ENCODE results near the gene PRKAG2.
A peak's percentile ranks its signal among the peaks of the same experiment; 100 is the strongest.

Gene PRKAG2

DNA sequence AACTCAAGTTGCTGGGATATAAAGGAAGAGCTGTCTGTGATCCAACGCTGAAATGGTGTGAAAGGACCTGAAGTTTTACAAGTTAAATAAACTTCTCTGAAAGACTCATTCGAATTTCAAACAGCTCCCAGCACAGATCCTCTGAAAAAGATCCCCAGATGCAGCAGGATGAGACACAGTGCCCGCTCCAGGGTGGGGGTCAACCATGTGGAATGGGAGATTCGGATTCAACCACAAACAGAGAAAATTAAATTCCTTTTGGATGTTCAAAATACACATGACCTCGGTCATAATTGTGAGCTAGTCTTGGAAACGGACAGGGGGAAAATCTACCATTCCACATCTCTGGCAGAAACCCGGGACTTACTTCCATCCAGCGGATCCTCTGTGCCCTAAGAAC lies 119.6 kb downstream of the PRKAG2 start:
- TF ChIP-seq TCF12 (IDR thresholded peaks at IDR 0.05; ENCODE audit: low read depth) (no peak), NFIC (IDR thresholded peaks at IDR 0.05) (no peak), TAF1 (IDR thresholded peaks at IDR 0.05; ENCODE audit: low read depth) (no peak), EGR1 (IDR thresholded peaks at IDR 0.05) (no peak), YY1 (IDR thresholded peaks at IDR 0.05; ENCODE audit: low read depth) (no peak)
- TF ChIP-seq, protein P1, sequence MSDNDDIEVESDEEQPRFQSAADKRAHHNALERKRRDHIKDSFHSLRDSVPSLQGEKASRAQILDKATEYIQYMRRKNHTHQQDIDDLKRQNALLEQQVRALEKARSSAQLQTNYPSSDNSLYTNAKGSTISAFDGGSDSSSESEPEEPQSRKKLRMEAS (IDR thresholded peaks at IDR 0.05) = no peak
- TF ChIP-seq, protein P2, sequence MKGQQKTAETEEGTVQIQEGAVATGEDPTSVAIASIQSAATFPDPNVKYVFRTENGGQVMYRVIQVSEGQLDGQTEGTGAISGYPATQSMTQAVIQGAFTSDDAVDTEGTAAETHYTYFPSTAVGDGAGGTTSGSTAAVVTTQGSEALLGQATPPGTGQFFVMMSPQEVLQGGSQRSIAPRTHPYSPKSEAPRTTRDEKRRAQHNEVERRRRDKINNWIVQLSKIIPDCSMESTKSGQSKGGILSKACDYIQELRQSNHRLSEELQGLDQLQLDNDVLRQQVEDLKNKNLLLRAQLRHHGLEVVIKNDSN (IDR thresholded peaks at IDR 0.05) = no peak
- TF ChIP-seq, protein P3, sequence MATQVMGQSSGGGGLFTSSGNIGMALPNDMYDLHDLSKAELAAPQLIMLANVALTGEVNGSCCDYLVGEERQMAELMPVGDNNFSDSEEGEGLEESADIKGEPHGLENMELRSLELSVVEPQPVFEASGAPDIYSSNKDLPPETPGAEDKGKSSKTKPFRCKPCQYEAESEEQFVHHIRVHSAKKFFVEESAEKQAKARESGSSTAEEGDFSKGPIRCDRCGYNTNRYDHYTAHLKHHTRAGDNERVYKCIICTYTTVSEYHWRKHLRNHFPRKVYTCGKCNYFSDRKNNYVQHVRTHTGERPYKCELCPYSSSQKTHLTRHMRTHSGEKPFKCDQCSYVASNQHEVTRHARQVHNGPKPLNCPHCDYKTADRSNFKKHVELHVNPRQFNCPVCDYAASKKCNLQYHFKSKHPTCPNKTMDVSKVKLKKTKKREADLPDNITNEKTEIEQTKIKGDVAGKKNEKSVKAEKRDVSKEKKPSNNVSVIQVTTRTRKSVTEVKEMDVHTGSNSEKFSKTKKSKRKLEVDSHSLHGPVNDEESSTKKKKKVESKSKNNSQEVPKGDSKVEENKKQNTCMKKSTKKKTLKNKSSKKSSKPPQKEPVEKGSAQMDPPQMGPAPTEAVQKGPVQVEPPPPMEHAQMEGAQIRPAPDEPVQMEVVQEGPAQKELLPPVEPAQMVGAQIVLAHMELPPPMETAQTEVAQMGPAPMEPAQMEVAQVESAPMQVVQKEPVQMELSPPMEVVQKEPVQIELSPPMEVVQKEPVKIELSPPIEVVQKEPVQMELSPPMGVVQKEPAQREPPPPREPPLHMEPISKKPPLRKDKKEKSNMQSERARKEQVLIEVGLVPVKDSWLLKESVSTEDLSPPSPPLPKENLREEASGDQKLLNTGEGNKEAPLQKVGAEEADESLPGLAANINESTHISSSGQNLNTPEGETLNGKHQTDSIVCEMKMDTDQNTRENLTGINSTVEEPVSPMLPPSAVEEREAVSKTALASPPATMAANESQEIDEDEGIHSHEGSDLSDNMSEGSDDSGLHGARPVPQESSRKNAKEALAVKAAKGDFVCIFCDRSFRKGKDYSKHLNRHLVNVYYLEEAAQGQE (IDR thresholded peaks at IDR 0.05; ENCODE audit: low read depth) = no peak

DNA sequence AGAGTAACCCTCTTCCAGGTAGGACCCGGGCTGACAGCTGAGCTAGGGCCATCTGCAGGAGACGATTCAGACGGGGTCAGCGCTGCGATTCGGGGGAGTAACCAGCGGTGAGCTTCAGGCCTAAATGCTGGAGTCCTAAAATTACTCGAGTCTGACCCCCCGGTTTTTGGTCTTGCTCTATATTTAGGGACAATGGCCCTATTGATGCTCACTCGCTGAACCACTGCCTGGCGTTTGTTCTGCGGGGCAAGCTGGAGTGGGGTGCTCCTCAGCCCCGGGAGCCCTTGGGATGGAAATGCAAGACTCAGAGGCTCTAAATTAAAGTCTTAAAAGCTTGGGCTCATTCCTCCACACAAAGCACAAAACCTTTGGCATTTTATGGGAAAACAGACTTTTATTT lies 120.0 kb downstream of the PRKAG2 start:
- no peak for TF ChIP-seq YY1 (IDR thresholded peaks at IDR 0.05; ENCODE audit: low read depth)
- TF ChIP-seq, protein P2 (IDR thresholded peaks at IDR 0.05) = no peak
- TF ChIP-seq TAF1 (IDR thresholded peaks at IDR 0.05; ENCODE audit: low read depth) = no peak; the same call in 1 of the 2 replicates
- TF ChIP-seq, protein P3 (IDR thresholded peaks at IDR 0.05; ENCODE audit: low read depth) = no peak
- no peak for TF ChIP-seq TCF12 (IDR thresholded peaks at IDR 0.05; ENCODE audit: low read depth)

DNA sequence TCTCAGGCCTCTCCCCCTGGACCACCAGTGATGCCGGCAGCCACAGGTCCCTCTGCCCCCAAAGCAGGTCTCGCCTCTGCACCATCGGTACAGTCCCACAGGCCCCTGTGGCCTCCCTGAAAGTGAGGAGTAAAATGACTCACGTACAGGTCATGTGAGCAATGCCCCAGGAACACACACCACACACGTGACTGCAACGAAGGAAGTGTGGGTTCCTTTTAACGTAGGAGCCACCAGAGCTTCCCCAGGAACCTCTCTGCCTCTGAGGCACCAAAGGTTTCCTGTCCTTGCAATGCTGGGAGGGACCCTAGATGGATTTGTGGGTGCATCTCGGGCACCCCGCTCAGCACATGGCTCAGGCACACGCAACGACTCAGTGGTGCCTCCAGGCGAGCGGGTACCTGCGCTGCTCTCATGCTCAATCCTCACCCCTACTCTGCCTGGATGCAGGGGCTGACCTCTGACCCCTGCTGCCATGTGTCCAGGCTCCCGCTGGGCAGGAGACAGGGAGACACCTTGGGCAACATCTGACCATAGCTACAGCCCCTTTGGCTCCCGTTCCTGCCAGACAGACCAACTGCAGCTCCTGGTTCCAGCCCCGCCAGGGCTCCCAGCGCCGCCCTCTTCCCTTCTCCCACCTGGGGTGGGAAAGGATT lies 120.7 kb downstream of the PRKAG2 start:
- TF ChIP-seq YY1 (IDR thresholded peaks at IDR 0.05; ENCODE audit: low read depth) = no peak
- no peak for TF ChIP-seq CEBPB (IDR thresholded peaks at IDR 0.05)
- TF ChIP-seq TEAD4 (IDR thresholded peaks at IDR 0.05) = no peak
- TF ChIP-seq, protein P2 (IDR thresholded peaks at IDR 0.05) = peak; percentile 34; the same call in 1 of the 2 replicates

DNA sequence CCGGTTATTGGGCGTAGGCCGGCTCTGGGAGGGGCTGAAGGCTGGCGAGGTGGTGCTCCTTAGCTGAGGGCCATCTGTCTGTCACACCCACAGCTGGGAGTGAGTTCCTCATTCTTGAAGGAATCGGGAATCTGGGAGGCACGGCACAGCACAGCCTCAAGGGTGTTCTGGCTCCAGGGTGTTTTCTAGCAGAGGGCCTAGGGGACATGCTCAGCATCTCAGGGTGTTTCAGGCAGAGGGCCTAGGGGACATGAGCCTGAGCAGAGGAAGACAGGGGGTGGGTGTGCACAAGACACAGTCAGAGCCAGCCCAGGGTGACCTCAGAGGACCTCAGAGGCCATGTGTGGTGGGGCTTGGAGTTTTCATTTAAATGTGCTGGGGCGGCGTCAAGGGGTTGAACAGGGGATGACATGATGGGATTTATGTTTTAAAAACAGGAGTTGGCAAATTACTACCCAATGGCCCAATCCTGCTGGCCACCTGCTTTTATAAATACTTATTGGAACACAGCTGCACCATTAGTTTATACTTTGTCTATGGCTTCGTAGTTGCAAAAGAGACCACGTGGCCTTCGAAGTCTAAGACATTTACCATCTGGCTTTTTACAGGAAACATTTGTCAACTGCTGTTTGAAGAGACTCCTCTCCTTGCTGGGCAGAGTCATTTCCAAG lies 121.6 kb downstream of the PRKAG2 start:
- TF ChIP-seq TAF1 (IDR thresholded peaks at IDR 0.05; ENCODE audit: low read depth) (no peak), EGR1 (IDR thresholded peaks at IDR 0.05) (no peak), RAD21 (IDR thresholded peaks at IDR 0.05; ENCODE audit: low read depth) (no peak), CREB1 (IDR thresholded peaks at IDR 0.05; ENCODE audit: low read depth) (no peak), EP300 (IDR thresholded peaks at IDR 0.05; ENCODE audit: borderline replicate concordance) (no peak), NFIC (IDR thresholded peaks at IDR 0.05) (no peak), CEBPB (IDR thresholded peaks at IDR 0.05) (no peak), ZBTB7A (IDR thresholded peaks at IDR 0.05; ENCODE audit: low read depth) (no peak), YY1 (IDR thresholded peaks at IDR 0.05; ENCODE audit: low read depth) (no peak), TEAD4 (IDR thresholded peaks at IDR 0.05) (no peak)
- TF ChIP-seq, protein P2 (IDR thresholded peaks at IDR 0.05) = no peak
- TF ChIP-seq, protein P1 (IDR thresholded peaks at IDR 0.05) = no peak
- TF ChIP-seq, protein P3 (IDR thresholded peaks at IDR 0.05; ENCODE audit: low read depth) = no peak
